Transverse colon (tissue), 4 donors: ENCODE measurements around the gene ELP4. TPM values are rescaled to one million over a fixed set of nuclear protein-coding genes. Genes with fewer than 3 reads are reported as not detected.

Experiments used
- DNase-seq: peaks from one replicate; pipeline ENCODE4 v3.0.0-alpha.2; 2019
- H3K27ac ChIP-seq, 4 donors: fragments of 200-600 bp; sonication (generic); 2 replicates each; pipeline ENCODE4 v1.5.1; 2016 to 2018; ENCODE audit warnings: inconsistent platforms in 4 of 4
- H3K27me3 ChIP-seq: fragments of 200-600 bp; sonication (generic); 2 replicates; pipeline ENCODE4 v1.5.1; 2017; ENCODE audit warnings: inconsistent platforms
- H3K36me3 ChIP-seq, 4 donors: fragments of 200-600 bp; sonication (generic); 2 replicates each; pipeline ENCODE4 v1.5.1; 2017 to 2019; ENCODE audit warnings: inconsistent platforms in 4 of 4
- H3K4me1 ChIP-seq, 4 donors: fragments of 200-600 bp; sonication (generic); 2 replicates each; pipeline ENCODE4 v1.5.1; 2017 to 2020; ENCODE audit warnings: inconsistent platforms in 4 of 4
- H3K4me3 ChIP-seq, 4 donors: fragments of 200-600 bp; sonication (generic); 1 replicate in 1 of 4; 2 replicates in 3 of 4; pipeline versions ENCODE4 v1.5.1 to v1.6.1; 2017 to 2019; ENCODE audit warnings: inconsistent platforms in 4 of 4
- H3K9me3 ChIP-seq, 2 donors: fragments of 200-600 bp; sonication (generic); 2 replicates each; pipeline ENCODE4 v1.5.1; 2017 to 2019; ENCODE audit warnings: inconsistent platforms in 2 of 2
- CTCF ChIP-seq, 5 experiments: fragments of 200-600 bp in 3 of 5; fragments of 450-650 bp in 2 of 5; sonication (generic) in 3 of 5; IDR thresholded peaks; 1 replicate in 2 of 5; 2 replicates in 3 of 5; pipeline ENCODE4 v1.5.1; 2016 to 2017; ENCODE audit warnings: antibody characterized with exemption in 5 of 5, inconsistent platforms in 3 of 5, mild to moderate bottlenecking in 2 of 5, moderate library complexity in 1 of 5
- EP300 ChIP-seq: sonication (generic); formaldehyde crosslinking; IDR thresholded peaks from one replicate; pipeline ENCODE4 v1.6.1; 2017; ENCODE audit warnings: antibody characterized with exemption, low read depth
- POLR2A ChIP-seq: fragments of 450-650 bp; IDR thresholded peaks from one replicate; pipeline ENCODE4 v1.6.1; 2016; ENCODE audit warnings: antibody characterized with exemption, mild to moderate bottlenecking, moderate library complexity
- POLR2AphosphoS5 ChIP-seq, 3 donors: sonication (generic); formaldehyde crosslinking; IDR thresholded peaks; one replicate each; pipeline ENCODE4 v1.6.1; 2016; ENCODE audit warnings: antibody characterized with exemption in 3 of 3
- WGBS, 2 donors: methylation state at CpG; one replicate each; pipeline ENCODE4 v1.1.5; 2018; ENCODE audit warnings: low coverage in 1 of 2; 5-methylcytosine and 5-hydroxymethylcytosine counted together
- in situ Hi-C, 4 donors: fragments of 200-750 bp; cut with MboI; loops; one replicate each; pipeline versions ENCODE4 v1.15.0 to v1.15.1; 2017; ENCODE audit warnings: low sequenced_read_pairs in 3 of 4, low pct_ligation_motif_present in 1 of 4, low pct_unique_long_range_greater_than_20kb in 1 of 4
- intact Hi-C: fragments of 100-400 bp; cut with DNase I; formaldehyde crosslinking; loops from one replicate; pipeline ENCODE4 v1.15.1; 2023; ENCODE audit warnings: low total_unique reads
- total RNA-seq, 4 donors: library from RNA; depleted of rRNA; stranded (reverse); fragments of >200 nt; gene quantifications; one replicate each; pipeline ENCODE4 v1.1.0, GENCODE V29; 2016

ELP4 gene
- total RNA-seq, 4 donors from 2014 or later = 14.2 to 46.4 (median 23.6) TPM

GRCh38 chr11:31780078-31780477, 270.5 kb downstream of the ELP4 start:
- 98 to 100% methylated on average over 3 to 4 of the region's 4 CpGs for WGBS, 2 donors
- Histone ChIP-seq H3K36me3 (no peaks in the 10 kb centered on the region), H3K4me3 (no peak overlapping the region), H3K4me1 (no peaks in the 10 kb centered on the region), H3K27me3 (no peaks in the 10 kb centered on the region), H3K9me3 (no peaks in the 10 kb centered on the region), H3K27ac (no peak overlapping the region)
- intact Hi-C loops = no loop called here
- DNase-seq = no peak
- TF ChIP-seq CTCF (IDR thresholded peaks at IDR 0.05) = no peak
- TF ChIP-seq POLR2AphosphoS5 (IDR thresholded peaks at IDR 0.05) = no peak
- no peak for TF ChIP-seq POLR2A
- in situ Hi-C loops = no loop called here

- in situ Hi-C loops = no loop called here
- intact Hi-C loops = no loop called here
Measured at GRCh38 chr11:31780480-31780971, 271.0 kb downstream of the ELP4 start.

GRCh38 chr11:31782257-31782656, 272.7 kb downstream of the ELP4 start:
- in situ Hi-C loops = no loop called here
- DNase-seq = no peak
- no peak for TF ChIP-seq EP300
- TF ChIP-seq POLR2AphosphoS5 (IDR thresholded peaks at IDR 0.05) = no peak
- no peak for TF ChIP-seq CTCF (IDR thresholded peaks at IDR 0.05)
- TF ChIP-seq POLR2A = no peak
- no peaks in the 10 kb centered on the region for H3K9me3 ChIP-seq
- intact Hi-C loops = no loop called here
- H3K27ac ChIP-seq = no peak overlapping the region
- H3K27me3 ChIP-seq = no peaks in the 10 kb centered on the region
- no peaks in the 10 kb centered on the region for H3K36me3 ChIP-seq
- WGBS, 2 donors = 99 to 100% methylated on average over 2 of the region's 2 CpGs
- H3K4me3 ChIP-seq = no peak overlapping the region
- no peaks in the 10 kb centered on the region for H3K4me1 ChIP-seq

More at GRCh38 chr11:31780480-31780971, 271.0 kb downstream of the ELP4 start:
- Histone ChIP-seq H3K27ac (no peak overlapping the region), H3K9me3 (no peaks in the 10 kb centered on the region), H3K4me1 (no peaks in the 10 kb centered on the region), H3K27me3 (no peaks in the 10 kb centered on the region), H3K36me3 (no peaks in the 10 kb centered on the region), H3K4me3 (no peak overlapping the region)
- 79 to 89% methylated on average over 5 of the region's 5 CpGs for WGBS, 2 donors
- TF ChIP-seq POLR2A (no peak), CTCF (IDR thresholded peaks at IDR 0.05) (no peak), POLR2AphosphoS5 (IDR thresholded peaks at IDR 0.05) (no peak), EP300 (no peak)
- DNase-seq = no peak

- no peaks in the 10 kb centered on the region for H3K27me3 ChIP-seq
- no peaks in the 10 kb centered on the region for H3K9me3 ChIP-seq
- H3K4me1 ChIP-seq = no peaks in the 10 kb centered on the region
- intact Hi-C loops (no loop called here), in situ Hi-C loops (no loop called here)
- H3K36me3 ChIP-seq = no peaks in the 10 kb centered on the region
- H3K27ac ChIP-seq = no peak overlapping the region
- no peak overlapping the region for H3K4me3 ChIP-seq
- no peak for TF ChIP-seq CTCF (IDR thresholded peaks at IDR 0.05)
- no peak for TF ChIP-seq POLR2A
- no peak for TF ChIP-seq POLR2AphosphoS5 (IDR thresholded peaks at IDR 0.05)
- no peak for TF ChIP-seq EP300
- WGBS, 2 donors = 94 to 97% methylated on average over 6 of the region's 6 CpGs
- no peak for DNase-seq
Measured at GRCh38 chr11:31783252-31783651, 273.7 kb downstream of the ELP4 start.
